Mesendoderm (in vitro differentiated cells): ENCODE data around the gene CCDC197.

Experiments
- DNase-seq: peaks from one replicate; pipeline ENCODE4 v3.0.0; 2013
- H2AK5ac ChIP-seq: 2 replicates; pipeline ENCODE4 v1.6.1; 2013; ENCODE audit warnings: low read length, inconsistent platforms
- H2BK120ac ChIP-seq: 2 replicates; pipeline ENCODE4 v1.6.1; 2013; ENCODE audit warnings: low read depth, mild to moderate bottlenecking, low read length, moderate library complexity, mixed read lengths
- H2BK15ac ChIP-seq: replicated peaks from 2 replicates; pipeline ENCODE4 v1.6.1; 2013; ENCODE audit warnings: low read depth, mild to moderate bottlenecking, moderate library complexity
- H2BK5ac ChIP-seq: 2 replicates; pipeline ENCODE4 v1.6.1; 2013; ENCODE audit warnings: low read length, inconsistent platforms
- H3K18ac ChIP-seq: 2 replicates; pipeline ENCODE4 v1.6.1; 2013; ENCODE audit warnings: mild to moderate bottlenecking, low read length, mixed read lengths
- H3K23ac ChIP-seq: one replicate; pipeline ENCODE4 v1.6.1; 2013; ENCODE audit warnings: low read length
- H3K27ac ChIP-seq: 2 replicates; pipeline ENCODE4 v1.5.1; 2013; ENCODE audit warnings: low read depth, mild to moderate bottlenecking, inconsistent platforms, low read length, moderate library complexity
- H3K27me3 ChIP-seq: 2 replicates; pipeline ENCODE4 v1.6.1; 2013; ENCODE audit warnings: low read length, control low read depth, mild to moderate bottlenecking, inconsistent platforms; ENCODE audit not compliant: insufficient read depth, poor library complexity
- H3K36me3 ChIP-seq: 2 replicates; pipeline ENCODE4 v1.6.1; 2013; ENCODE audit warnings: low read length, inconsistent platforms; ENCODE audit not compliant: control insufficient read depth, insufficient read depth
- H3K4ac ChIP-seq: one replicate; pipeline ENCODE4 v1.6.1; 2013; ENCODE audit warnings: low read depth, mild to moderate bottlenecking, low read length, moderate library complexity
- H3K4me1 ChIP-seq: 2 replicates; pipeline ENCODE4 v1.6.1; 2013; ENCODE audit warnings: low read depth, low read length, inconsistent platforms; ENCODE audit not compliant: control insufficient read depth
- H3K4me2 ChIP-seq: 2 replicates; pipeline ENCODE4 v1.6.1; 2013; ENCODE audit warnings: low read length
- H3K4me3 ChIP-seq: 2 replicates; pipeline ENCODE4 v1.5.1; 2013; ENCODE audit warnings: mild to moderate bottlenecking, low read length
- H3K56ac ChIP-seq: one replicate; pipeline ENCODE4 v1.6.1; 2013; ENCODE audit warnings: low read length
- H3K79me1 ChIP-seq: 2 replicates; pipeline ENCODE4 v1.6.1; 2013; ENCODE audit warnings: low read length, inconsistent platforms
- H3K79me2 ChIP-seq: 2 replicates; pipeline ENCODE4 v1.6.1; 2013; ENCODE audit warnings: mild to moderate bottlenecking, low read length; ENCODE audit not compliant: control insufficient read depth, insufficient read depth
- H3K9ac ChIP-seq: 2 replicates; pipeline ENCODE4 v1.6.1; 2013; ENCODE audit warnings: low read length, inconsistent platforms
- H4K5ac ChIP-seq: one replicate; pipeline ENCODE4 v1.6.1; 2013; ENCODE audit warnings: low read length
- H4K8ac ChIP-seq: one replicate; pipeline ENCODE4 v1.6.1; 2013; ENCODE audit warnings: low read depth, mild to moderate bottlenecking, control low read depth, low read length, moderate library complexity
- WGBS: extraction: QIAGEN DNeasy Blood & Tissue Kit; methylation state at CpG from one replicate; pipeline ENCODE4 v1.1.7; 2013; ENCODE audit warnings: low lambda C conversion rate, missing lambda C conversion rate; ENCODE audit not compliant: insufficient coverage; ENCODE audit errors: extremely low coverage; 5-methylcytosine and 5-hydroxymethylcytosine counted together

The CCDC197 gene

GRCh38 chr14:93977790-93978581 is 19.1 kb upstream of the CCDC197 start:
- H3K27ac ChIP-seq = no peak overlapping the region
- no peak for DNase-seq
- no CpG with 5 or more reads among the region's 11 CpGs for WGBS

GRCh38 chr14:93978735-93979134 is 18.4 kb upstream of the CCDC197 start:
- Histone ChIP-seq H3K79me2 (no peaks in the 10 kb centered on the region), H3K27ac (no peak overlapping the region), H3K18ac (no peak overlapping the region), H3K4me3 (no peak overlapping the region), H3K27me3 (no peaks in the 10 kb centered on the region), H3K4ac (no peak overlapping the region), H2AK5ac (no peak overlapping the region), H4K5ac (no peak overlapping the region), H2BK120ac (no peak overlapping the region), H2BK15ac (no peak overlapping the region), H3K4me1 (no peaks in the 10 kb centered on the region), H3K9ac (no peak overlapping the region), H3K36me3 (no peaks in the 10 kb centered on the region), H3K56ac (no peak overlapping the region), H4K8ac (no peak overlapping the region), H3K79me1 (no peaks in the 10 kb centered on the region), H3K23ac (no peak overlapping the region), H3K4me2 (no peak overlapping the region), H2BK5ac (no peak overlapping the region)
- WGBS = no CpG with 5 or more reads among the region's 4 CpGs
- no peak for DNase-seq

More at GRCh38 chr14:93977790-93978581, 19.1 kb upstream of the CCDC197 start:
- H3K4me2 ChIP-seq = no peak overlapping the region
- no peak overlapping the region for H3K4me3 ChIP-seq
- no peaks in the 10 kb centered on the region for H3K36me3 ChIP-seq
- H3K9ac ChIP-seq = no peak overlapping the region
- H3K4ac ChIP-seq = no peak overlapping the region
- no peak overlapping the region for H2AK5ac ChIP-seq
- H3K4me1 ChIP-seq = no peaks in the 10 kb centered on the region
- no peak overlapping the region for H4K8ac ChIP-seq
- no peak overlapping the region for H3K56ac ChIP-seq
- H3K27me3 ChIP-seq = no peaks in the 10 kb centered on the region
- H2BK120ac ChIP-seq = no peak overlapping the region
- no peaks in the 10 kb centered on the region for H3K79me1 ChIP-seq
- H3K23ac ChIP-seq = no peak overlapping the region
- H2BK5ac ChIP-seq = no peak overlapping the region
- H4K5ac ChIP-seq = no peak overlapping the region
- no peaks in the 10 kb centered on the region for H3K79me2 ChIP-seq
- H2BK15ac ChIP-seq = no peak overlapping the region
- no peak overlapping the region for H3K18ac ChIP-seq

GRCh38 chr14:93980456-93981201 is 16.5 kb upstream of the CCDC197 start:
- H3K18ac ChIP-seq = no peak overlapping the region
- no CpG with 5 or more reads among the region's 11 CpGs for WGBS
- no peaks in the 10 kb centered on the region for H3K79me2 ChIP-seq
- no peak overlapping the region for H3K4ac ChIP-seq
- no peaks in the 10 kb centered on the region for H3K79me1 ChIP-seq
- H2BK120ac ChIP-seq = no peak overlapping the region
- no peak for DNase-seq
- no peak overlapping the region for H3K56ac ChIP-seq
- no peaks in the 10 kb centered on the region for H3K4me1 ChIP-seq
- H4K8ac ChIP-seq = no peak overlapping the region
- no peak overlapping the region for H2BK5ac ChIP-seq
- H3K36me3 ChIP-seq = no peaks in the 10 kb centered on the region
- H3K9ac ChIP-seq = no peak overlapping the region
- no peak overlapping the region for H2AK5ac ChIP-seq
- no peak overlapping the region for H3K4me2 ChIP-seq
- H4K5ac ChIP-seq = no peak overlapping the region
- no peak overlapping the region for H3K23ac ChIP-seq
- H3K4me3 ChIP-seq = no peak overlapping the region
- no peak overlapping the region for H3K27ac ChIP-seq
- no peak overlapping the region for H2BK15ac ChIP-seq
- no peaks in the 10 kb centered on the region for H3K27me3 ChIP-seq

- no peak overlapping the region for H3K23ac ChIP-seq
- no peaks in the 10 kb centered on the region for H3K79me1 ChIP-seq
- no peak for DNase-seq
These were observed 15.5 kb upstream of the CCDC197 start for GRCh38 chr14:93981316-93982229.

GRCh38 chr14:93982230-93983007 is 14.7 kb upstream of the CCDC197 start:
- Histone ChIP-seq H4K5ac (no peak overlapping the region), H3K4ac (no peak overlapping the region), H3K4me1 (peaks cover 1% of the 10 kb centered on the region), H3K18ac (no peak overlapping the region), H3K27me3 (no peaks in the 10 kb centered on the region), H3K9ac (no peak overlapping the region), H3K79me1 (no peaks in the 10 kb centered on the region), H3K56ac (no peak overlapping the region), H4K8ac (no peak overlapping the region), H2BK5ac (no peak overlapping the region), H3K4me3 (no peak overlapping the region), H3K4me2 (no peak overlapping the region), H3K23ac (no peak overlapping the region), H2AK5ac (no peak overlapping the region), H2BK15ac (no peak overlapping the region), H3K27ac (no peak overlapping the region), H3K79me2 (no peaks in the 10 kb centered on the region), H3K36me3 (no peaks in the 10 kb centered on the region), H2BK120ac (no peak overlapping the region)
- no peak for DNase-seq
- WGBS = no CpG with 5 or more reads among the region's 10 CpGs

More at GRCh38 chr14:93981316-93982229, 15.5 kb upstream of the CCDC197 start:
- Histone ChIP-seq H2AK5ac (no peak overlapping the region), H3K4me3 (no peak overlapping the region), H3K9ac (no peak overlapping the region), H3K4ac (no peak overlapping the region), H3K4me1 (no peaks in the 10 kb centered on the region), H2BK120ac (no peak overlapping the region), H3K79me2 (no peaks in the 10 kb centered on the region), H3K27me3 (no peaks in the 10 kb centered on the region), H2BK5ac (no peak overlapping the region), H3K4me2 (no peak overlapping the region), H3K56ac (no peak overlapping the region), H4K8ac (no peak overlapping the region), H4K5ac (no peak overlapping the region), H2BK15ac (no peak overlapping the region), H3K36me3 (no peaks in the 10 kb centered on the region), H3K27ac (no peak overlapping the region), H3K18ac (no peak overlapping the region)
- no CpG with 5 or more reads among the region's 9 CpGs for WGBS
